WTC11 (cell line): Measurements from ENCODE around the gene STX17.

Source experiments
- FOXP1 ChIP-seq: sonication (generic); formaldehyde crosslinking; IDR thresholded peaks from 2 replicates; pipeline ENCODE4 v1.8.0; 2022; ENCODE audit warnings: missing genetic modification reagents, mild to moderate bottlenecking, moderate library complexity, borderline replicate concordance
- KAT7 ChIP-seq: sonication (generic); formaldehyde crosslinking; IDR thresholded peaks from 2 replicates; pipeline ENCODE4 v1.8.1; 2023; ENCODE audit warnings: missing genetic modification reagents, mild to moderate bottlenecking, borderline replicate concordance
- NFYB ChIP-seq: sonication (generic); formaldehyde crosslinking; conservative IDR thresholded peaks from 2 replicates; pipeline ENCODE4 v1.8.0; 2022; ENCODE audit warnings: low read depth, missing genetic modification reagents
- RELA ChIP-seq: sonication (generic); formaldehyde crosslinking; IDR thresholded peaks from 2 replicates; pipeline ENCODE4 v1.8.1; 2022; ENCODE audit warnings: missing genetic modification reagents, mild to moderate bottlenecking, borderline replicate concordance
- TF ChIP-seq, protein P1 (sequence below): sonication (generic); formaldehyde crosslinking; IDR thresholded peaks from 2 replicates; pipeline ENCODE4 v1.8.1; 2023; ENCODE audit warnings: mild to moderate bottlenecking, missing genetic modification reagents
- TF ChIP-seq, protein P2 (sequence below): fragments of 250-450 bp; sonication (Bioruptor Pico); IDR thresholded peaks from 2 replicates; pipeline ENCODE4 v2.1.2; 2022; ENCODE audit warnings: mild to moderate bottlenecking, moderate library complexity
- TF ChIP-seq, protein P3 (sequence below): sonication (generic); formaldehyde crosslinking; conservative IDR thresholded peaks from 2 replicates; pipeline ENCODE4 v1.8.1; 2022; ENCODE audit warnings: mild to moderate bottlenecking, missing genetic modification reagents
- TF ChIP-seq, protein P4 (sequence below): sonication (generic); formaldehyde crosslinking; IDR thresholded peaks from 2 replicates; pipeline ENCODE4 v1.8.1; 2023; ENCODE audit warnings: mild to moderate bottlenecking, missing genetic modification reagents, borderline replicate concordance
- TF ChIP-seq, protein P5 (sequence below): sonication (generic); formaldehyde crosslinking; IDR thresholded peaks from 2 replicates; pipeline ENCODE4 v1.8.0; 2023; ENCODE audit warnings: missing genetic modification reagents, mild to moderate bottlenecking, borderline replicate concordance
- TF ChIP-seq, protein P6 (sequence below): fragments of 250-450 bp; sonication (Bioruptor Pico); IDR thresholded peaks from 2 replicates; pipeline ENCODE4 v1.9.0; 2021; ENCODE audit warnings: mild to moderate bottlenecking
- TF ChIP-seq, protein P7 (sequence below): sonication (generic); formaldehyde crosslinking; IDR thresholded peaks from 2 replicates; pipeline ENCODE4 v1.8.1; 2022; ENCODE audit warnings: low read depth, missing genetic modification reagents, borderline replicate concordance
- TF ChIP-seq, protein P8 (sequence below): sonication (generic); formaldehyde crosslinking; IDR thresholded peaks from 2 replicates; pipeline ENCODE4 v1.8.0; 2022; ENCODE audit warnings: mild to moderate bottlenecking, missing genetic modification reagents
- TF ChIP-seq, protein P9 (sequence below): fragments of 200-600 bp; IDR thresholded peaks from 2 replicates; pipeline ENCODE4 v1.8.0; 2022; ENCODE audit warnings: antibody characterized with exemption

DNA sequence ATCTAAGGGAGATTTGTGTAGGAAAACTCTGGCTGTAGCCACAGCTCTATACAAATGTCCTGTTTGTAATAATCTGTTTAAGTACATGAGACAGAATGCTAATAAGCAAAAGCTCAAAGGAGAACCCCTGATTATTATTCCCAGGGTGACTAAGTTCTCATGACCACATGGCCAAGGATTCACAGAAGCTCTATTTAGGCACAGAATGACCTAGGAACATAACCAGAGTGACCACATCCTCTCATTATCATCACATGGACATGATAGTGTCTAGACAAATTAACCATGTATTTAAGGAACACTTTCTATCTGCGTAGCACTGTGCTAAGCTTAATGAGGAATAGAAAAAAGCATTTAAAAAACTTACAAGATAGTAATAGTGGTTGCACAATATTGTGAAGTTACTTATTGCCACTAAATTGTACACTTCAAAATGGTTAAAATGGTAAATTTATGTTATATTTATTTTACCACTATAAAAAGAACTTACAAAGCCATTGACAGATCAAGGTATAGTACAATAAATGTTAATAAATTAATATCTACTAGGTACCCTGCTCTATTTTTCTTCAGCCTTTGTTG, 56.3 kb downstream of the STX17 start:
- TF ChIP-seq NFYB (no peak), RELA (CRISPR knock-in tag) (no peak), FOXP1 (CRISPR knock-in tag) (no peak), KAT7 (CRISPR knock-in tag) (no peak)
- TF ChIP-seq, protein P1, sequence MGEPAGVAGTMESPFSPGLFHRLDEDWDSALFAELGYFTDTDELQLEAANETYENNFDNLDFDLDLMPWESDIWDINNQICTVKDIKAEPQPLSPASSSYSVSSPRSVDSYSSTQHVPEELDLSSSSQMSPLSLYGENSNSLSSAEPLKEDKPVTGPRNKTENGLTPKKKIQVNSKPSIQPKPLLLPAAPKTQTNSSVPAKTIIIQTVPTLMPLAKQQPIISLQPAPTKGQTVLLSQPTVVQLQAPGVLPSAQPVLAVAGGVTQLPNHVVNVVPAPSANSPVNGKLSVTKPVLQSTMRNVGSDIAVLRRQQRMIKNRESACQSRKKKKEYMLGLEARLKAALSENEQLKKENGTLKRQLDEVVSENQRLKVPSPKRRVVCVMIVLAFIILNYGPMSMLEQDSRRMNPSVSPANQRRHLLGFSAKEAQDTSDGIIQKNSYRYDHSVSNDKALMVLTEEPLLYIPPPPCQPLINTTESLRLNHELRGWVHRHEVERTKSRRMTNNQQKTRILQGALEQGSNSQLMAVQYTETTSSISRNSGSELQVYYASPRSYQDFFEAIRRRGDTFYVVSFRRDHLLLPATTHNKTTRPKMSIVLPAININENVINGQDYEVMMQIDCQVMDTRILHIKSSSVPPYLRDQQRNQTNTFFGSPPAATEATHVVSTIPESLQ (CRISPR knock-in tag): no peak
- TF ChIP-seq, protein P2, sequence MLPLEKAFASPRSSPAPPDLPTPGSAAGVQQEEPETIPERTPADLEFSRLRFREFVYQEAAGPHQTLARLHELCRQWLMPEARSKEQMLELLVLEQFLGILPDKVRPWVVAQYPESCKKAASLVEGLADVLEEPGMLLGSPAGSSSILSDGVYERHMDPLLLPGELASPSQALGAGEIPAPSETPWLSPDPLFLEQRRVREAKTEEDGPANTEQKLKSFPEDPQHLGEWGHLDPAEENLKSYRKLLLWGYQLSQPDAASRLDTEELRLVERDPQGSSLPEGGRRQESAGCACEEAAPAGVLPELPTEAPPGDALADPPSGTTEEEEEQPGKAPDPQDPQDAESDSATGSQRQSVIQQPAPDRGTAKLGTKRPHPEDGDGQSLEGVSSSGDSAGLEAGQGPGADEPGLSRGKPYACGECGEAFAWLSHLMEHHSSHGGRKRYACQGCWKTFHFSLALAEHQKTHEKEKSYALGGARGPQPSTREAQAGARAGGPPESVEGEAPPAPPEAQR (CRISPR knock-in tag): no peak
- TF ChIP-seq, protein P3, sequence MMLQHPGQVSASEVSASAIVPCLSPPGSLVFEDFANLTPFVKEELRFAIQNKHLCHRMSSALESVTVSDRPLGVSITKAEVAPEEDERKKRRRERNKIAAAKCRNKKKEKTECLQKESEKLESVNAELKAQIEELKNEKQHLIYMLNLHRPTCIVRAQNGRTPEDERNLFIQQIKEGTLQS (CRISPR knock-in tag): no peak
- TF ChIP-seq, protein P4, sequence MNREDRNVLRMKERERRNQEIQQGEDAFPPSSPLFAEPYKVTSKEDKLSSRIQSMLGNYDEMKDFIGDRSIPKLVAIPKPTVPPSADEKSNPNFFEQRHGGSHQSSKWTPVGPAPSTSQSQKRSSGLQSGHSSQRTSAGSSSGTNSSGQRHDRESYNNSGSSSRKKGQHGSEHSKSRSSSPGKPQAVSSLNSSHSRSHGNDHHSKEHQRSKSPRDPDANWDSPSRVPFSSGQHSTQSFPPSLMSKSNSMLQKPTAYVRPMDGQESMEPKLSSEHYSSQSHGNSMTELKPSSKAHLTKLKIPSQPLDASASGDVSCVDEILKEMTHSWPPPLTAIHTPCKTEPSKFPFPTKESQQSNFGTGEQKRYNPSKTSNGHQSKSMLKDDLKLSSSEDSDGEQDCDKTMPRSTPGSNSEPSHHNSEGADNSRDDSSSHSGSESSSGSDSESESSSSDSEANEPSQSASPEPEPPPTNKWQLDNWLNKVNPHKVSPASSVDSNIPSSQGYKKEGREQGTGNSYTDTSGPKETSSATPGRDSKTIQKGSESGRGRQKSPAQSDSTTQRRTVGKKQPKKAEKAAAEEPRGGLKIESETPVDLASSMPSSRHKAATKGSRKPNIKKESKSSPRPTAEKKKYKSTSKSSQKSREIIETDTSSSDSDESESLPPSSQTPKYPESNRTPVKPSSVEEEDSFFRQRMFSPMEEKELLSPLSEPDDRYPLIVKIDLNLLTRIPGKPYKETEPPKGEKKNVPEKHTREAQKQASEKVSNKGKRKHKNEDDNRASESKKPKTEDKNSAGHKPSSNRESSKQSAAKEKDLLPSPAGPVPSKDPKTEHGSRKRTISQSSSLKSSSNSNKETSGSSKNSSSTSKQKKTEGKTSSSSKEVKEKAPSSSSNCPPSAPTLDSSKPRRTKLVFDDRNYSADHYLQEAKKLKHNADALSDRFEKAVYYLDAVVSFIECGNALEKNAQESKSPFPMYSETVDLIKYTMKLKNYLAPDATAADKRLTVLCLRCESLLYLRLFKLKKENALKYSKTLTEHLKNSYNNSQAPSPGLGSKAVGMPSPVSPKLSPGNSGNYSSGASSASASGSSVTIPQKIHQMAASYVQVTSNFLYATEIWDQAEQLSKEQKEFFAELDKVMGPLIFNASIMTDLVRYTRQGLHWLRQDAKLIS: no peak
- TF ChIP-seq, protein P5, sequence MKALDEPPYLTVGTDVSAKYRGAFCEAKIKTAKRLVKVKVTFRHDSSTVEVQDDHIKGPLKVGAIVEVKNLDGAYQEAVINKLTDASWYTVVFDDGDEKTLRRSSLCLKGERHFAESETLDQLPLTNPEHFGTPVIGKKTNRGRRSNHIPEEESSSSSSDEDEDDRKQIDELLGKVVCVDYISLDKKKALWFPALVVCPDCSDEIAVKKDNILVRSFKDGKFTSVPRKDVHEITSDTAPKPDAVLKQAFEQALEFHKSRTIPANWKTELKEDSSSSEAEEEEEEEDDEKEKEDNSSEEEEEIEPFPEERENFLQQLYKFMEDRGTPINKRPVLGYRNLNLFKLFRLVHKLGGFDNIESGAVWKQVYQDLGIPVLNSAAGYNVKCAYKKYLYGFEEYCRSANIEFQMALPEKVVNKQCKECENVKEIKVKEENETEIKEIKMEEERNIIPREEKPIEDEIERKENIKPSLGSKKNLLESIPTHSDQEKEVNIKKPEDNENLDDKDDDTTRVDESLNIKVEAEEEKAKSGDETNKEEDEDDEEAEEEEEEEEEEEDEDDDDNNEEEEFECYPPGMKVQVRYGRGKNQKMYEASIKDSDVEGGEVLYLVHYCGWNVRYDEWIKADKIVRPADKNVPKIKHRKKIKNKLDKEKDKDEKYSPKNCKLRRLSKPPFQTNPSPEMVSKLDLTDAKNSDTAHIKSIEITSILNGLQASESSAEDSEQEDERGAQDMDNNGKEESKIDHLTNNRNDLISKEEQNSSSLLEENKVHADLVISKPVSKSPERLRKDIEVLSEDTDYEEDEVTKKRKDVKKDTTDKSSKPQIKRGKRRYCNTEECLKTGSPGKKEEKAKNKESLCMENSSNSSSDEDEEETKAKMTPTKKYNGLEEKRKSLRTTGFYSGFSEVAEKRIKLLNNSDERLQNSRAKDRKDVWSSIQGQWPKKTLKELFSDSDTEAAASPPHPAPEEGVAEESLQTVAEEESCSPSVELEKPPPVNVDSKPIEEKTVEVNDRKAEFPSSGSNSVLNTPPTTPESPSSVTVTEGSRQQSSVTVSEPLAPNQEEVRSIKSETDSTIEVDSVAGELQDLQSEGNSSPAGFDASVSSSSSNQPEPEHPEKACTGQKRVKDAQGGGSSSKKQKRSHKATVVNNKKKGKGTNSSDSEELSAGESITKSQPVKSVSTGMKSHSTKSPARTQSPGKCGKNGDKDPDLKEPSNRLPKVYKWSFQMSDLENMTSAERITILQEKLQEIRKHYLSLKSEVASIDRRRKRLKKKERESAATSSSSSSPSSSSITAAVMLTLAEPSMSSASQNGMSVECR (CRISPR knock-in tag): no peak
- TF ChIP-seq, protein P6, sequence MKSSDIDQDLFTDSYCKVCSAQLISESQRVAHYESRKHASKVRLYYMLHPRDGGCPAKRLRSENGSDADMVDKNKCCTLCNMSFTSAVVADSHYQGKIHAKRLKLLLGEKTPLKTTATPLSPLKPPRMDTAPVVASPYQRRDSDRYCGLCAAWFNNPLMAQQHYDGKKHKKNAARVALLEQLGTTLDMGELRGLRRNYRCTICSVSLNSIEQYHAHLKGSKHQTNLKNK (CRISPR knock-in tag): no peak
- TF ChIP-seq, protein P7, sequence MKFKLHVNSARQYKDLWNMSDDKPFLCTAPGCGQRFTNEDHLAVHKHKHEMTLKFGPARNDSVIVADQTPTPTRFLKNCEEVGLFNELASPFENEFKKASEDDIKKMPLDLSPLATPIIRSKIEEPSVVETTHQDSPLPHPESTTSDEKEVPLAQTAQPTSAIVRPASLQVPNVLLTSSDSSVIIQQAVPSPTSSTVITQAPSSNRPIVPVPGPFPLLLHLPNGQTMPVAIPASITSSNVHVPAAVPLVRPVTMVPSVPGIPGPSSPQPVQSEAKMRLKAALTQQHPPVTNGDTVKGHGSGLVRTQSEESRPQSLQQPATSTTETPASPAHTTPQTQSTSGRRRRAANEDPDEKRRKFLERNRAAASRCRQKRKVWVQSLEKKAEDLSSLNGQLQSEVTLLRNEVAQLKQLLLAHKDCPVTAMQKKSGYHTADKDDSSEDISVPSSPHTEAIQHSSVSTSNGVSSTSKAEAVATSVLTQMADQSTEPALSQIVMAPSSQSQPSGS (CRISPR knock-in tag): no peak
- TF ChIP-seq, protein P8, sequence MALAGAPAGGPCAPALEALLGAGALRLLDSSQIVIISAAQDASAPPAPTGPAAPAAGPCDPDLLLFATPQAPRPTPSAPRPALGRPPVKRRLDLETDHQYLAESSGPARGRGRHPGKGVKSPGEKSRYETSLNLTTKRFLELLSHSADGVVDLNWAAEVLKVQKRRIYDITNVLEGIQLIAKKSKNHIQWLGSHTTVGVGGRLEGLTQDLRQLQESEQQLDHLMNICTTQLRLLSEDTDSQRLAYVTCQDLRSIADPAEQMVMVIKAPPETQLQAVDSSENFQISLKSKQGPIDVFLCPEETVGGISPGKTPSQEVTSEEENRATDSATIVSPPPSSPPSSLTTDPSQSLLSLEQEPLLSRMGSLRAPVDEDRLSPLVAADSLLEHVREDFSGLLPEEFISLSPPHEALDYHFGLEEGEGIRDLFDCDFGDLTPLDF (CRISPR knock-in tag): no peak
- TF ChIP-seq, protein P9, sequence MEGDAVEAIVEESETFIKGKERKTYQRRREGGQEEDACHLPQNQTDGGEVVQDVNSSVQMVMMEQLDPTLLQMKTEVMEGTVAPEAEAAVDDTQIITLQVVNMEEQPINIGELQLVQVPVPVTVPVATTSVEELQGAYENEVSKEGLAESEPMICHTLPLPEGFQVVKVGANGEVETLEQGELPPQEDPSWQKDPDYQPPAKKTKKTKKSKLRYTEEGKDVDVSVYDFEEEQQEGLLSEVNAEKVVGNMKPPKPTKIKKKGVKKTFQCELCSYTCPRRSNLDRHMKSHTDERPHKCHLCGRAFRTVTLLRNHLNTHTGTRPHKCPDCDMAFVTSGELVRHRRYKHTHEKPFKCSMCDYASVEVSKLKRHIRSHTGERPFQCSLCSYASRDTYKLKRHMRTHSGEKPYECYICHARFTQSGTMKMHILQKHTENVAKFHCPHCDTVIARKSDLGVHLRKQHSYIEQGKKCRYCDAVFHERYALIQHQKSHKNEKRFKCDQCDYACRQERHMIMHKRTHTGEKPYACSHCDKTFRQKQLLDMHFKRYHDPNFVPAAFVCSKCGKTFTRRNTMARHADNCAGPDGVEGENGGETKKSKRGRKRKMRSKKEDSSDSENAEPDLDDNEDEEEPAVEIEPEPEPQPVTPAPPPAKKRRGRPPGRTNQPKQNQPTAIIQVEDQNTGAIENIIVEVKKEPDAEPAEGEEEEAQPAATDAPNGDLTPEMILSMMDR: no peak
